ENCODE results near the gene ABHD14A.
A peak's percentile ranks its signal among the peaks of the same experiment; 100 is the strongest.

Gene ABHD14A

DNA sequence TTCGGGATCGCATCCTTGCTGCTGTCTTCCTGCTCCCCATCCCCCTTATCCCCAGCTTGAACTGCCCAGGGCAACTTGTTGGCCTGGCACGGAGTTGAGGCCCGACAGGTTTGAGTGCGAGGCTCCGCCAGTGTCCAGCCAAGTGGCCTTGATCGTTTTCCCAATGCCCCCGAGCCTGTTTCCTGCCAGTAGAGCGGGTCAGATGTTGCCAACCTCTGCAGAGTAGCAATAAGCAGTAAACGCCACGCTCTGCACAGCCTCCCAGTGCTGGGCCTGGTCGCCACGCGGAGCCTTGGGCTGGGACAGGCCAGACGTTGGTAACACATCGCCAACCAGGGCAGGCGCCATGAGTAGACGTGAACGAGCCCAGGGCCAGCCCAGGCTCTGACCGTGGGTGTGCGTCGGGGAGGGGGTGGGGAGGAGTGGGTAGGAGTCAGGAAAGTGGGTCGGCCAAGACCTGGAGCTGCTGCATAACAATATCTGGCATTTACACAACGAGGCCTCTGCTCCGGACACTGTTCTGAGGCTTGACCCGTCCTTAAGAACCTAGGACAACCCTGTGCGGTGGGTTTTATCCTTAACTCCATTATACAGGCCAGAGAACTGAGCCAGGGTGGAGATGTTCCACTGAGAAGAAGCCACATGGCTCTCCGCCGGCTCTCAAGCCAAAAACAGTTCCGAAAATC, 444 bp upstream of the ABHD14A start:
- Histone ChIP-seq H3K4me3 (ENCODE audit: low read length) (peak overlapping the region; percentile 96), H3K9me3 (ENCODE audit: control insufficient read depth, low read length) (no peaks in the 10 kb centered on the region), H3K4me1 (ENCODE audit: control insufficient read depth, insufficient read depth, low read length) (peaks cover 30% of the 10 kb centered on the region), H3K27me3 (ENCODE audit: control insufficient read depth, insufficient read depth, low read length) (no peaks in the 10 kb centered on the region), H3K9ac (ENCODE audit: low read length) (peak overlapping the region; percentile 95), H3K36me3 (ENCODE audit: control insufficient read depth, insufficient read depth, low read length) (no peaks in the 10 kb centered on the region)

- no peaks in the 10 kb centered on the region for H3K36me3 ChIP-seq (ENCODE audit: control insufficient read depth, insufficient read depth, low read length)
- no peak overlapping the region for H3K9ac ChIP-seq (ENCODE audit: low read length)
- H3K9me3 ChIP-seq (ENCODE audit: control insufficient read depth, low read length) = no peaks in the 10 kb centered on the region
- H3K4me1 ChIP-seq (ENCODE audit: control insufficient read depth, insufficient read depth, low read length) = peaks cover 25% of the 10 kb centered on the region
- no peaks in the 10 kb centered on the region for H3K27me3 ChIP-seq (ENCODE audit: control insufficient read depth, insufficient read depth, low read length)
- peak overlapping the region; percentile 96 for H3K4me3 ChIP-seq (ENCODE audit: low read length)
Observed at GRCh38 chr3:51975852-51976549, 1.1 kb downstream of the ABHD14A start.

- H3K4me1 ChIP-seq (ENCODE audit: control insufficient read depth, insufficient read depth, low read length) = peaks cover 32% of the 10 kb centered on the region
- no peaks in the 10 kb centered on the region for H3K27me3 ChIP-seq (ENCODE audit: control insufficient read depth, insufficient read depth, low read length)
- H3K36me3 ChIP-seq (ENCODE audit: control insufficient read depth, insufficient read depth, low read length) = no peaks in the 10 kb centered on the region
- H3K9ac ChIP-seq (ENCODE audit: low read length) = no peak overlapping the region
- H3K4me3 ChIP-seq (ENCODE audit: low read length) = no peak overlapping the region
- H3K9me3 ChIP-seq (ENCODE audit: control insufficient read depth, low read length) = no peaks in the 10 kb centered on the region
Observed at GRCh38 chr3:51977446-51978142, 2.7 kb downstream of the ABHD14A start.

GRCh38 chr3:51978143-51978502, 3.3 kb downstream of the ABHD14A start:
- Histone ChIP-seq H3K36me3 (ENCODE audit: control insufficient read depth, insufficient read depth, low read length) (no peaks in the 10 kb centered on the region), H3K27me3 (ENCODE audit: control insufficient read depth, insufficient read depth, low read length) (no peaks in the 10 kb centered on the region), H3K9me3 (ENCODE audit: control insufficient read depth, low read length) (no peaks in the 10 kb centered on the region), H3K9ac (ENCODE audit: low read length) (no peak overlapping the region), H3K4me3 (ENCODE audit: low read length) (no peak overlapping the region), H3K4me1 (ENCODE audit: control insufficient read depth, insufficient read depth, low read length) (peaks cover 32% of the 10 kb centered on the region)

DNA sequence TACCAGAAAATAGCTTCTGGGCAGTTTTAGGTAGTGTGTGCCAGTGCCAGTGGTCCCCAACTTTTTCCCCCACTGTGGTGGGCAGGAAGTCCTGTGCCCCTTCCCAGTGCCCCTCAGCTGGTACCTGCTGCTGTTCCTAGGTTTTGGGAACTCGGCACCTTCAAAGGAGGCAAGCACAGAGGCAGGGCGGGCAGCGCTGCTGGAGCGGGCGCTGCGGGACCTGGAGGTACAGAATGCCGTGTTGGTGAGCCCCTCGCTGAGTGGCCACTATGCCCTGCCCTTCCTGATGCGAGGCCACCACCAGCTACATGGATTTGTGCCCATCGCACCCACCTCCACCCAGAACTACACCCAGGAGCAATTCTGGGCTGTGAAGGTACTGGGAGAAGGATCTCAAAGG, 5.4 kb downstream of the ABHD14A start:
- Histone ChIP-seq H3K4me3 (ENCODE audit: low read length) (no peak overlapping the region), H3K9me3 (ENCODE audit: control insufficient read depth, low read length) (no peaks in the 10 kb centered on the region), H3K36me3 (ENCODE audit: control insufficient read depth, insufficient read depth, low read length) (no peaks in the 10 kb centered on the region), H3K27me3 (ENCODE audit: control insufficient read depth, insufficient read depth, low read length) (no peaks in the 10 kb centered on the region), H3K4me1 (ENCODE audit: control insufficient read depth, insufficient read depth, low read length) (peaks cover 35% of the 10 kb centered on the region), H3K9ac (ENCODE audit: low read length) (peak overlapping the region; percentile 47)

DNA sequence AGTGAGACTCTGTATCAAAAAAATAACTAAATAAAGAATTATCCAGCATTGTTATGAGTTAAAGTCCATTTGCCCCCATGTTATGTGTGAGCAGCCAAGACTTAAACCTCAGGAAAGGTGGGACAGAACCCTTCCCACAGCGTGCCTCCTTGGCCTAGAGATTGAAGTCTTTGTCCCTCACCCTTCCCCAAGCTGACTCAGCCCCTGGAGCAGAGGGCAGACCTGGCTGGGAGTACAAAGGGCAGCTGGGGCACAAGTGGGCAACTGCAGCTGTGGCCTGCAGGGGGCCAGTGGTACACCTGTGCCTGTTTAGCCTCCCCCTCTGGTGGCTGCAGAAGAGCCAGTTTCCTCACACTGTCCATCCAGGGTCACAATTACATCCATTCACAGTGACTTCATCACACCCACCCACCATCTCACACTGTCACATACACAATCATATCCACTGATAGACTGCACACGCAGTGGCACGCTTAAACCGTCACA, 7.5 kb downstream of the ABHD14A start:
- Histone ChIP-seq H3K4me1 (ENCODE audit: control insufficient read depth, insufficient read depth, low read length) (peaks cover 44% of the 10 kb centered on the region), H3K4me3 (ENCODE audit: low read length) (peak overlapping the region; percentile 69), H3K9ac (ENCODE audit: low read length) (peak overlapping the region; percentile 77), H3K36me3 (ENCODE audit: control insufficient read depth, insufficient read depth, low read length) (no peaks in the 10 kb centered on the region), H3K27me3 (ENCODE audit: control insufficient read depth, insufficient read depth, low read length) (no peaks in the 10 kb centered on the region), H3K9me3 (ENCODE audit: control insufficient read depth, low read length) (no peaks in the 10 kb centered on the region)

DNA sequence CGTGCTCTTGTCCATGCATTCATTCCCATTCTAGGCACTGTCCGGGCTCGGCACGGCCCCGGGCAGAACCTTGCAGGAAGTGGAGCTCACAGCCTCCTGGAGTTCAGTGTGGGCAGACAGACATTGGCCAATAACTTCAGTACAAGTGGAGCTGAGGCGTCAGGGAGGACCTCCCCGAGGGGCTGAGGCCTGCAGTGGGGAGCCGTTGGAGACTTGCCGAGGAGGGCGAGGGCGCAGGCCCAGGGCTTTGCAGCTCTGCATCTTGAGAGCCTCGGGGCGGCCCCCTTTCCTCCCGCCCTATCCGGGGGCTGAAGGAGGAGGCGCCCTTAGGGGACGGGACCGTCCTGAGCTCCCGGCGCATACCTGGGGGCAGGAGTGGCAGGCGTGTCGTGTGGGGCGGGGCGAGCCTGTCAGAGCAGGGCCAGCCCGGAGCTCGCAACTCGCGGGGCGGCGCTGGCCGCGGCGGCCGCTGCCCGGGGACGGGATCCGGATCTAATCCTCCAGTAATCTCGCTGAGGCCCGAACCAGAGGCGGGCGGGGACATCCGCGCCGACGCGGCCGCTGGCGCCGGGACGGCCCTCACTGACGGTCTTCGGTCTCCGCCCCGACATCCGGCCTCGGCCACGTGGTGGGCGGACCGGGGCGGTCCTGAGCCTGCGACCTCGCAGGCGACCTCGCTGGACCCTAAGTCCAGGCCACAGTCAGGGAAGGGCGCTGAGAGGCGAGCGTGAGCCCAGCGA, 8.1 kb downstream of the ABHD14A start, which contains the start of gene ACY1:
ACY1 (plus strand) TSS at position 698 of the 740 bp plus-strand sequence. CDS start 530 bp downstream, outside the sequence.
- no peaks in the 10 kb centered on the region for H3K27me3 ChIP-seq (ENCODE audit: control insufficient read depth, insufficient read depth, low read length)
- H3K36me3 ChIP-seq (ENCODE audit: control insufficient read depth, insufficient read depth, low read length) = no peaks in the 10 kb centered on the region
- H3K4me1 ChIP-seq (ENCODE audit: control insufficient read depth, insufficient read depth, low read length) = peaks cover 44% of the 10 kb centered on the region
- H3K9ac ChIP-seq (ENCODE audit: low read length) = peak within 1 kb of the TSS; percentile 77
- H3K4me3 ChIP-seq (ENCODE audit: low read length) = peak within 1 kb of the TSS; percentile 69
- no peaks in the 10 kb centered on the region for H3K9me3 ChIP-seq (ENCODE audit: control insufficient read depth, low read length)

DNA sequence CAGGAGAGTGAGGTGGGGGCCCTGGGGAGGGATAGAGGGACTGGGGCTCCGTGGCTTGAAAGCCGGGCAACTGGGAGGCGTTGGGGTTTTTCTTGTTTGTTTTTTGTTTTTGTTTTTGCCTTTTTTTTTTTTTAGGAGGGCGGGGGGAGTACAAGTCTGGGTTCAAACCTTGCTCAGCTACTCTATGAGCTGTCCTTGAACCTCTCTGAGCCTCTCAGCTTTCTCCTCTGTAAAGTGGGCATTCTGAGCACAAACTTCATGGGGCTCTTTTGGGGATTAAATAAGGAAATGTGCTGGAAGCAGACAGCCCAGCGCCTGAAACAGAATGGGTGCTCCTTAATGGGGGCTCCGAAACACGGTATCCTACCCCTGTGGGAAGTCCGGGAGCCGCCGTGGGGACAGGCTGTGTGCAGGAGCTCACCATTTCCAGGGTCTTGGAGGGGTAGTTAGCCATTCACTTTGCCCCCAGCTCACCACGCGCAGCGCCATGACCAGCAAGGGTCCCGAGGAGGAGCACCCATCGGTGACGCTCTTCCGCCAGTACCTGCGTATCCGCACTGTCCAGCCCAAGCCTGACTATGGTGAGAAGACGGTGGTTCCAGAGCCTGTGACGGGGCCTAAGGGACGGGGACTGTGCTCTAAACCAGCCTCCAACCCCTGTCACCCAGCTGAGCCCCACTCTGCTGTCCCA, 8.9 kb downstream of the ABHD14A start:
- Histone ChIP-seq H3K9me3 (ENCODE audit: control insufficient read depth, low read length) (no peaks in the 10 kb centered on the region), H3K36me3 (ENCODE audit: control insufficient read depth, insufficient read depth, low read length) (no peaks in the 10 kb centered on the region), H3K4me3 (ENCODE audit: low read length) (no peak overlapping the region), H3K4me1 (ENCODE audit: control insufficient read depth, insufficient read depth, low read length) (peaks cover 44% of the 10 kb centered on the region), H3K9ac (ENCODE audit: low read length) (peak overlapping the region; percentile 77), H3K27me3 (ENCODE audit: control insufficient read depth, insufficient read depth, low read length) (no peaks in the 10 kb centered on the region)

DNA sequence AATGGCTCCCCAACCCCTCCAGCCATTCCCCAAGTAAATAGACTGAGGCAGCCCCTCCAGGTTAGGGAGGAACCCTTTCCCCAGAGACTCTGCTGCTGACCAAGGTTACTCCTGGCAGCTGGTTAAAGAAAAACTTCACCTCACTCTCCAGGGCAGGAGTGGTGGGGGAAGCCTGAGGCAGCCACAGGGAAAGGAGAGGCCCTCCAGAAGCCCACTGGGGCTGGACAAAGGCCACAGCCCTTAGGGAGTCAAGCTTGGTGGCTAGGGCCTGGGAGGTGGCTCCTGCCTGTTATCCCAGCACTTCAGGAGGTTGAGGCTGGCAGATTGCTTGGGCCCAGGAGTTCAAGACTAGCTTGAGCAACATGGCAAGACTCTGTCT, 9.4 kb downstream of the ABHD14A start:
- Histone ChIP-seq H3K4me3 (ENCODE audit: low read length) (no peak overlapping the region), H3K9ac (ENCODE audit: low read length) (peak overlapping the region; percentile 77), H3K27me3 (ENCODE audit: control insufficient read depth, insufficient read depth, low read length) (no peaks in the 10 kb centered on the region), H3K4me1 (ENCODE audit: control insufficient read depth, insufficient read depth, low read length) (peaks cover 44% of the 10 kb centered on the region), H3K9me3 (ENCODE audit: control insufficient read depth, low read length) (no peaks in the 10 kb centered on the region), H3K36me3 (ENCODE audit: control insufficient read depth, insufficient read depth, low read length) (no peaks in the 10 kb centered on the region)

DNA sequence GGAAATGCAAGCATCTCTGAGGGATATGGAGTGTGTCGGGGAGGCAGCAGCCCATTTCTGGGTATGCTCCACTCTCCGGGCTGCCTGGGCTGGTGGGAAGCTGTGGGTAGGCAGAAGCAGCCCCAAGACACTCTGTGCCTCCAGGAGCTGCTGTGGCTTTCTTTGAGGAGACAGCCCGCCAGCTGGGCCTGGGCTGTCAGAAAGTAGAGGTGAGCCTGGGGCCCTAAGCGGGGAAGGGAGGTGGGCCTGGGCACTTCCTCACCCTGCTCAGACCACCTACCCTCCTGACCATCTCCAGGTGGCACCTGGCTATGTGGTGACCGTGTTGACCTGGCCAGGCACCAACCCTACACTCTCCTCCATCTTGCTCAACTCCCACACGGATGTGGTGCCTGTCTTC, 10.2 kb downstream of the ABHD14A start:
- peaks cover 44% of the 10 kb centered on the region for H3K4me1 ChIP-seq (ENCODE audit: control insufficient read depth, insufficient read depth, low read length)
- H3K4me3 ChIP-seq (ENCODE audit: low read length) = no peak overlapping the region
- no peaks in the 10 kb centered on the region for H3K36me3 ChIP-seq (ENCODE audit: control insufficient read depth, insufficient read depth, low read length)
- H3K27me3 ChIP-seq (ENCODE audit: control insufficient read depth, insufficient read depth, low read length) = no peaks in the 10 kb centered on the region
- H3K9ac ChIP-seq (ENCODE audit: low read length) = no peak overlapping the region
- H3K9me3 ChIP-seq (ENCODE audit: control insufficient read depth, low read length) = no peaks in the 10 kb centered on the region
